ENCODE measurements around the gene LBP.

- TF ChIP-seq, protein P1, sequence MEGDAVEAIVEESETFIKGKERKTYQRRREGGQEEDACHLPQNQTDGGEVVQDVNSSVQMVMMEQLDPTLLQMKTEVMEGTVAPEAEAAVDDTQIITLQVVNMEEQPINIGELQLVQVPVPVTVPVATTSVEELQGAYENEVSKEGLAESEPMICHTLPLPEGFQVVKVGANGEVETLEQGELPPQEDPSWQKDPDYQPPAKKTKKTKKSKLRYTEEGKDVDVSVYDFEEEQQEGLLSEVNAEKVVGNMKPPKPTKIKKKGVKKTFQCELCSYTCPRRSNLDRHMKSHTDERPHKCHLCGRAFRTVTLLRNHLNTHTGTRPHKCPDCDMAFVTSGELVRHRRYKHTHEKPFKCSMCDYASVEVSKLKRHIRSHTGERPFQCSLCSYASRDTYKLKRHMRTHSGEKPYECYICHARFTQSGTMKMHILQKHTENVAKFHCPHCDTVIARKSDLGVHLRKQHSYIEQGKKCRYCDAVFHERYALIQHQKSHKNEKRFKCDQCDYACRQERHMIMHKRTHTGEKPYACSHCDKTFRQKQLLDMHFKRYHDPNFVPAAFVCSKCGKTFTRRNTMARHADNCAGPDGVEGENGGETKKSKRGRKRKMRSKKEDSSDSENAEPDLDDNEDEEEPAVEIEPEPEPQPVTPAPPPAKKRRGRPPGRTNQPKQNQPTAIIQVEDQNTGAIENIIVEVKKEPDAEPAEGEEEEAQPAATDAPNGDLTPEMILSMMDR (IDR thresholded peaks at IDR 0.05 in 4 of 5, conservative IDR thresholded peaks at IDR 0.05 in 1 of 5) = no peak
- no peak for TF ChIP-seq POLR2A (IDR thresholded peaks at IDR 0.05)
Observed at GRCh38 chr20:38377039-38377685, 30.9 kb downstream of the LBP start.

Measured in gastrocnemius medialis (tissue), 4 donors.